MM.1S (cell line): ENCODE measurements around the gene MAJIN.

Experiments
- EZH2 ChIP-seq: fragments of 300-600 bp; sonication (generic); optimal IDR thresholded peaks from 2 replicates; pipeline ENCODE3; 2017; ENCODE audit warnings: low read depth, mild to moderate bottlenecking, antibody characterized with exemption, low read length, mixed read lengths
- TF ChIP-seq, protein P1 (sequence below): fragments of 300-600 bp; sonication (generic); IDR thresholded peaks from 2 replicates; pipeline ENCODE4 v1.5.1; 2016; ENCODE audit warnings: antibody characterized with exemption, low read length, mixed read lengths

GRCh38 chr11:64932324-64932723, 39.6 kb downstream of the MAJIN start:
- TF ChIP-seq, protein P1, sequence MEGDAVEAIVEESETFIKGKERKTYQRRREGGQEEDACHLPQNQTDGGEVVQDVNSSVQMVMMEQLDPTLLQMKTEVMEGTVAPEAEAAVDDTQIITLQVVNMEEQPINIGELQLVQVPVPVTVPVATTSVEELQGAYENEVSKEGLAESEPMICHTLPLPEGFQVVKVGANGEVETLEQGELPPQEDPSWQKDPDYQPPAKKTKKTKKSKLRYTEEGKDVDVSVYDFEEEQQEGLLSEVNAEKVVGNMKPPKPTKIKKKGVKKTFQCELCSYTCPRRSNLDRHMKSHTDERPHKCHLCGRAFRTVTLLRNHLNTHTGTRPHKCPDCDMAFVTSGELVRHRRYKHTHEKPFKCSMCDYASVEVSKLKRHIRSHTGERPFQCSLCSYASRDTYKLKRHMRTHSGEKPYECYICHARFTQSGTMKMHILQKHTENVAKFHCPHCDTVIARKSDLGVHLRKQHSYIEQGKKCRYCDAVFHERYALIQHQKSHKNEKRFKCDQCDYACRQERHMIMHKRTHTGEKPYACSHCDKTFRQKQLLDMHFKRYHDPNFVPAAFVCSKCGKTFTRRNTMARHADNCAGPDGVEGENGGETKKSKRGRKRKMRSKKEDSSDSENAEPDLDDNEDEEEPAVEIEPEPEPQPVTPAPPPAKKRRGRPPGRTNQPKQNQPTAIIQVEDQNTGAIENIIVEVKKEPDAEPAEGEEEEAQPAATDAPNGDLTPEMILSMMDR: no peak
- no peak for TF ChIP-seq EZH2
